Esophagus muscularis mucosa (tissue), 4 donors: Measurements from ENCODE around the gene TM4SF18. TPM values are rescaled to one million over a fixed set of nuclear protein-coding genes. Genes with fewer than 3 reads are reported as not detected.

Source experiments
- DNase-seq: peaks from one replicate; pipeline ENCODE4 v3.0.0-alpha.2; 2017; ENCODE audit errors: extremely low spot score
- H3K27ac ChIP-seq, 4 donors: fragments of 200-600 bp; sonication (generic); replicated peaks in 1 of 4; 1 replicate in 3 of 4; 2 replicates in 1 of 4; pipeline ENCODE4 v1.5.1; 2016 to 2019; ENCODE audit warnings: mild to moderate bottlenecking in 1 of 4
- H3K27me3 ChIP-seq, 4 donors: fragments of 200-600 bp; sonication (generic); one replicate each; pipeline versions ENCODE4 v1.5.1 to v1.6.0; 2016 to 2019
- H3K36me3 ChIP-seq, 4 donors: fragments of 200-600 bp; sonication (generic); one replicate each; pipeline ENCODE4 v1.5.1; 2016 to 2019
- H3K4me1 ChIP-seq, 4 donors: fragments of 200-600 bp; sonication (generic); one replicate each; pipeline ENCODE4 v1.5.1; 2016 to 2019
- H3K4me3 ChIP-seq, 4 donors: fragments of 200-600 bp; sonication (generic); 1 replicate in 2 of 4; 2 replicates in 2 of 4; pipeline ENCODE4 v1.5.1; 2016 to 2019; ENCODE audit warnings: mild to moderate bottlenecking in 4 of 4, moderate library complexity in 1 of 4
- H3K9me3 ChIP-seq, 4 donors: fragments of 200-600 bp; sonication (generic); 1 replicate in 3 of 4; 2 replicates in 1 of 4; pipeline ENCODE4 v1.5.1; 2016 to 2019
- EP300 ChIP-seq: sonication (generic); formaldehyde crosslinking; IDR thresholded peaks from one replicate; pipeline ENCODE4 v1.6.1; 2017; ENCODE audit warnings: antibody characterized with exemption
- POLR2A ChIP-seq: fragments of 450-650 bp; IDR thresholded peaks from one replicate; pipeline ENCODE4 v1.6.1; 2017; ENCODE audit warnings: antibody characterized with exemption, moderate library complexity, mild to moderate bottlenecking, low read depth
- POLR2AphosphoS5 ChIP-seq, 2 donors: sonication (generic); formaldehyde crosslinking; IDR thresholded peaks; one replicate each; pipeline ENCODE4 v1.6.1; 2017; ENCODE audit warnings: antibody characterized with exemption in 2 of 2
- WGBS: methylation state at CpG from one replicate; pipeline ENCODE4 v1.1.5; 2018; 5-methylcytosine and 5-hydroxymethylcytosine counted together
- intact Hi-C: fragments of 100-400 bp; cut with DNase I; formaldehyde crosslinking; loops from one replicate; pipeline ENCODE4 v1.15.1; 2023
- total RNA-seq, 4 donors: library from RNA; depleted of rRNA; stranded (reverse); fragments of >200 nt; gene quantifications; one replicate each; pipeline versions ENCODE4 v1.1.0 to v1.2.1, GENCODE V29; 2016
- TF ChIP-seq, protein P1 (sequence below), 3 experiments: fragments of 200-600 bp in 2 of 3; fragments of 450-650 bp in 1 of 3; sonication (generic) in 2 of 3; IDR thresholded peaks; one replicate each; pipeline ENCODE4 v1.5.1; 2017 to 2019; ENCODE audit warnings: antibody characterized with exemption in 3 of 3, mild to moderate bottlenecking in 2 of 3, moderate library complexity in 1 of 3

The TM4SF18 gene
- total RNA-seq, 4 donors from 2014 or later, result 0.83 to 10.6 (median 6.5) TPM

DNA sequence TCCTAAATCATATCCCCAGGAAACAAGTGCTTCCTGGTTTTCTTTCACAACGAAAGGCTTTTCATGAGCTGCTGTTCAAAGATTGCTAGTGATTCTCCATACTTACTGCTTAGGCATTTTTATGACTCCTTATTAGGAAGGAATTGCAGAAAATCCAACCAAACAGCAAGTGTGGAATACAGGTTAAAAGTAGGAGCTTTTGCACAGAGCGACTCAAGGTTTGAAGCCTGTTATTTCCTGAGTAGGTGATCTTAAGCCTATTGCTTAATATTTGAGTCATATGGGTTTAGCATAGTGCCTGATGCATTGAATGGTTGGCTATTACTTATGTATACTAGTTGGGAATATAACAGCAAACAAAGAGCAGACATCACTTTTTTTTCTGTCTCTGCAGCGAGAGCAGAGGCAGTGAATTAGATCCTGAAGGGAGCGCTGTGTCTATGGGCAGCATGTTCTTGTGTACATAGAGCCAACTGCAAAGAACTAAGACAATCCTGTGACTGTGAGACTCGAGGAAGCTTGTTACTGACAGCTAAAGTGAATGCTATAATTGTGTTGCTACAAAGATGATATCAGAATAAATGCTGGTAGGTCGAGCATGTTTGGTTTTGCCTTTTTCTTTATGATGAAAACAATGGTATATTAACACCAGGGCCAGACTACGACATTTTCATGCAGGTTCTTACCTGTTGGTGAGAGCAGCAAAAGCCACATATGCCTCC lies 37.7 kb upstream of the TM4SF18 start:
- Histone ChIP-seq H3K4me1 (peaks cover 14 to 34% (median 27%) of the 10 kb centered on the region in 4 donors), H3K36me3 (peaks cover 0 to 64% (median 0%) of the 10 kb centered on the region in 4 donors), H3K9me3 (no peaks in the 10 kb centered on the region), H3K4me3 (no peak overlapping the region), H3K27me3 (no peaks in the 10 kb centered on the region), H3K27ac (peak overlapping the region; percentile 24 to 68 (median 58))
- TF ChIP-seq POLR2A (no peak), POLR2AphosphoS5 (IDR thresholded peaks at IDR 0.05) (peak in 1 of 2 donors; percentile 55), EP300 (no peak)
- TF ChIP-seq, protein P1, sequence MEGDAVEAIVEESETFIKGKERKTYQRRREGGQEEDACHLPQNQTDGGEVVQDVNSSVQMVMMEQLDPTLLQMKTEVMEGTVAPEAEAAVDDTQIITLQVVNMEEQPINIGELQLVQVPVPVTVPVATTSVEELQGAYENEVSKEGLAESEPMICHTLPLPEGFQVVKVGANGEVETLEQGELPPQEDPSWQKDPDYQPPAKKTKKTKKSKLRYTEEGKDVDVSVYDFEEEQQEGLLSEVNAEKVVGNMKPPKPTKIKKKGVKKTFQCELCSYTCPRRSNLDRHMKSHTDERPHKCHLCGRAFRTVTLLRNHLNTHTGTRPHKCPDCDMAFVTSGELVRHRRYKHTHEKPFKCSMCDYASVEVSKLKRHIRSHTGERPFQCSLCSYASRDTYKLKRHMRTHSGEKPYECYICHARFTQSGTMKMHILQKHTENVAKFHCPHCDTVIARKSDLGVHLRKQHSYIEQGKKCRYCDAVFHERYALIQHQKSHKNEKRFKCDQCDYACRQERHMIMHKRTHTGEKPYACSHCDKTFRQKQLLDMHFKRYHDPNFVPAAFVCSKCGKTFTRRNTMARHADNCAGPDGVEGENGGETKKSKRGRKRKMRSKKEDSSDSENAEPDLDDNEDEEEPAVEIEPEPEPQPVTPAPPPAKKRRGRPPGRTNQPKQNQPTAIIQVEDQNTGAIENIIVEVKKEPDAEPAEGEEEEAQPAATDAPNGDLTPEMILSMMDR (IDR thresholded peaks at IDR 0.05), result no peak
- WGBS, result 55% methylated on average over 7 of the region's 7 CpGs
- no peak for DNase-seq
- intact Hi-C loops, result no loop called here

DNA sequence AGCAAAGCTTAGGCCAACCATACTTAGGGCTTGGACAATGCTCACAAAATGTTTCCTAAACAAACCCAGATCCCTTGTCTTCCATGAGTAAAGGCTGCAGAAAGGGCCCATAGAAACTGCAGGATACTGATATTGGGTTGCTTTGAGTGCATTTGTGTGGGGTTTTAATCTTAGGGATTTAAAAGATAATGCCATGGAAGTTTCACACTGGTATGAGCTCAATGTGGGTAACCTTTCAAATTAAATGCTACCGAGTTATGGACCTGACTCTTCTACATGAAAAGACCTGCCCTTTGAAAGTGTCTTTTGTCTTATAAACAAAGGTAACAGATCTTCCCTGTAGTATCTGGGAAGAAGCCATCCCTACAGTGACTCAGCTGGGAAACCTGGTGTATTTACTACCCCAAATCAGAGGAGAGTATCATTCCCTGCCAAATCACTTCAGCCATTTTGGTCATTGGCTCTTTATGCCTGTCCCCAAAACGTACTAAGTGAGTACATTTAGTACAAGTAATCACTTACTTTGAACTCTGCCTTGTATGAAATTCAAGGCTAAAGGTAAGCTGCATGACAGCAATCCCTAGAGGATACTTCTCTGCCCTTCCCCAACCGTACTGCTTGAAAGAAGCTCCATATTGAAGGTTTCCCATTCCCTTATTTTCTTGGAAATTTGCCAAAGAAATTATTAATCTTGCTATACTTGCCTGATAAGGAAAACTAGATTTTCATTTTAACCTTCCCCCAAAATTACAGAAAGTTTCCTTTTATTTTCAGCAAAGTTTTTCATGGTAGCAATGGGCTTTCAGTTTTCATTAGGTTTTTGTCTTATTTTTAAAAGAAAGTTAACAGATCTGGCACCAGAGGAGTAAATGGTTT lies 36.8 kb upstream of the TM4SF18 start:
- intact Hi-C loops, result no loop called here
- Histone ChIP-seq H3K27ac (peak overlapping the region; percentile 24 to 68 (median 58)), H3K27me3 (no peaks in the 10 kb centered on the region), H3K4me1 (peaks cover 14 to 34% (median 27%) of the 10 kb centered on the region in 4 donors), H3K9me3 (no peaks in the 10 kb centered on the region), H3K4me3 (no peak overlapping the region), H3K36me3 (peaks cover 0 to 60% (median 0%) of the 10 kb centered on the region in 4 donors)
- no peak for DNase-seq
- TF ChIP-seq EP300, result no peak
- TF ChIP-seq POLR2A, result no peak
- TF ChIP-seq, protein P1 (IDR thresholded peaks at IDR 0.05), result no peak
- TF ChIP-seq POLR2AphosphoS5 (IDR thresholded peaks at IDR 0.05), result no peak
- 55% methylated on average over 3 of the region's 3 CpGs for WGBS

DNA sequence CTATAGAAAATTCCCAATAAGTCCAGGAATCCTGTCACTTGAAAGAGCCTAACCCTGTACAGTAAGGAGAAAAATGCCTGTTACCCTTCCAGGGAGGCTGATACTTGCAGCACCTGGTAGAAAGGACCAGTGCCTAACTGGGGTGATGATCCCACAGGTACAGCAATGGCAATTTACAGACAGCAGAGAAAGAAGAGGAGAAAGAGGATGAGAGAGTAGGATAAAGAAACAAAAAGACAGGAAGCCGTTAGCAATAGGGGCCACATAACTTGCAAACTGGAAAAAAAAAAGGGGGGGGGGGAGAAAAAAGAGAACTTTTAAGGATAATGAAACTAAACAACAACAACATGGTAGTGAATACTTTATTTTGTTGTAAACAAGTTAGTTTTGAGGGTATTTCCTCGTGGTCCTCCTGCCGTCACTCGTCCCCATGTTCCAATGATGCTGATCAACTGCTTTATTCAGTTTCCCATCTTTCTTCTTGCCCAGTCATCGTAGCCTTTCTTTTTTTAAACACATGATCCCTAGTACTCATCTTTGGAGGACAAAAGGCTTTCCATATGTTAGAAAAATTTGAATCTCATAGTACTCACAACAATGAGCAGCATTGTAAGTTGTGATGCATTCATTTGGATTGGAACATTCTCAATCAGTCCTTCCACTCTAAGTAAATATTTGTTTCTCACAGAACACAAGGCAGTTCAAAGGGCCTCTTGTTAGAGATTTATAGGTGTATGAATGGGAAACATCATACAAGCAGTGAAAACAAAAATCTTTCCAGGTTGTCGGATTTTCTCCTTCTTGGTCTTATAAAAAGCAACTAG lies 35.5 kb upstream of the TM4SF18 start:
- DNase-seq, result no peak
- Histone ChIP-seq H3K27ac (peak overlapping the region in 2 of 4 donors; percentile 33 to 68), H3K9me3 (no peaks in the 10 kb centered on the region), H3K4me1 (peaks cover 14 to 34% (median 27%) of the 10 kb centered on the region in 4 donors), H3K36me3 (peaks cover 0 to 47% (median 0%) of the 10 kb centered on the region in 4 donors), H3K27me3 (no peaks in the 10 kb centered on the region), H3K4me3 (no peak overlapping the region)
- intact Hi-C loops, result no loop called here
- TF ChIP-seq POLR2AphosphoS5 (IDR thresholded peaks at IDR 0.05), result no peak
- TF ChIP-seq, protein P1 (IDR thresholded peaks at IDR 0.05), result no peak
- TF ChIP-seq POLR2A, result no peak
- no peak for TF ChIP-seq EP300
- 77% methylated on average over 6 of the region's 6 CpGs for WGBS

DNA sequence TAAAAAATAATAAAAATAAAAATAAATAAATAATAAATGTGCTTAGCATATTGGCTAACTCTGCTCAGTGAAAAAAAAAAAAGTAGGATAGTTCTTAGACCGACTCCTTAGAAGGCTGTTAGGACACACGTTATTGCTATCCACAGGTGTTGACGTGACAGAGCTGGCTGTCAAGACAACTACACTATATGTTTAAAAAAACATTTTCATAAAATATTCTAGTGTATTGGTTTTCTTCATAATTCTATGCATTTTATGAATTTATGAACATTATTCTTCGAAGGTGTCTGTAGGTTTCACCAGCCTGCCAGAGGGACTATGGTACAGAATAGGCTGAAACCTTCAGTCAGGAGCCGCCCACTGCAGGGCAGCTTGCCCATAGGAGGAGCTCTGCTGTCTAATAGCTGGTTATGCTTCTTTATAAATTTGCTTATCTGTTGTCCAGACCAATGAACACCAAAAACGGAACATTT lies 34.8 kb upstream of the TM4SF18 start:
- Histone ChIP-seq H3K9me3 (no peaks in the 10 kb centered on the region), H3K27me3 (no peaks in the 10 kb centered on the region), H3K4me3 (no peak overlapping the region), H3K27ac (peak overlapping the region in 1 of 4 donors; percentile 40), H3K4me1 (peaks cover 14 to 34% (median 27%) of the 10 kb centered on the region in 4 donors), H3K36me3 (peaks cover 0 to 46% (median 0%) of the 10 kb centered on the region in 4 donors)
- intact Hi-C loops, result no loop called here
- TF ChIP-seq, protein P1 (IDR thresholded peaks at IDR 0.05), result no peak
- no peak for TF ChIP-seq POLR2AphosphoS5 (IDR thresholded peaks at IDR 0.05)
- TF ChIP-seq POLR2A, result no peak
- TF ChIP-seq EP300, result no peak
- WGBS, result 83% methylated on average over 6 of the region's 6 CpGs
- no peak for DNase-seq
